Mesenchymal stem cell (in vitro differentiated cells and primary cell): Measurements from ENCODE around the gene ADAP1.
"Not testable (repeated sequence)": the region's sequence is repeated elsewhere in the genome, so short reads cannot be mapped to it uniquely, and the experiment has no call there.

Experiments used
- DNase-seq: peaks from one replicate; pipeline ENCODE4 v3.0.0-alpha.2; 2013
- H2AFZ ChIP-seq: one replicate; pipeline ENCODE4 v1.6.1; 2013; ENCODE audit warnings: low read depth, mild to moderate bottlenecking, control low read depth, inconsistent platforms, low read length, moderate library complexity
- H2AK5ac ChIP-seq: 2 replicates; pipeline ENCODE4 v1.6.1; 2013; ENCODE audit warnings: low read length, moderate library complexity, mild to moderate bottlenecking, inconsistent platforms; ENCODE audit not compliant: severe bottlenecking
- H2BK120ac ChIP-seq: one replicate; pipeline ENCODE4 v1.6.1; 2013; ENCODE audit warnings: low read depth, mild to moderate bottlenecking, inconsistent platforms, low read length, moderate library complexity
- H2BK12ac ChIP-seq, 2 experiments: one replicate each; pipeline ENCODE4 v1.6.1; 2013; ENCODE audit warnings: inconsistent platforms in 2 of 2, low read length in 2 of 2, mild to moderate bottlenecking in 2 of 2, moderate library complexity in 2 of 2, control low read depth in 1 of 2
- H2BK15ac ChIP-seq: one replicate; pipeline ENCODE4 v1.6.1; 2013; ENCODE audit warnings: mild to moderate bottlenecking, low read depth, inconsistent platforms; ENCODE audit not compliant: poor library complexity, severe bottlenecking
- H2BK5ac ChIP-seq: 2 replicates; pipeline ENCODE4 v1.6.1; 2013; ENCODE audit warnings: low read depth, mild to moderate bottlenecking, low read length, control low read depth, inconsistent platforms; ENCODE audit not compliant: poor library complexity, severe bottlenecking
- H3K14ac ChIP-seq, 2 experiments: one replicate each; pipeline ENCODE4 v1.6.1; 2013; ENCODE audit warnings: inconsistent platforms in 2 of 2, low read length in 2 of 2, control low read depth in 1 of 2, mild to moderate bottlenecking in 1 of 2, moderate library complexity in 1 of 2
- H3K18ac ChIP-seq, 2 experiments: one replicate each; pipeline ENCODE4 v1.6.1; 2013; ENCODE audit warnings: inconsistent platforms in 2 of 2, low read length in 2 of 2, control low read depth in 1 of 2, low read depth in 1 of 2, mild to moderate bottlenecking in 1 of 2
- H3K23ac ChIP-seq, 2 experiments: one replicate each; pipeline ENCODE4 v1.6.1; 2013; ENCODE audit warnings: inconsistent platforms in 2 of 2, low read length in 2 of 2, mild to moderate bottlenecking in 2 of 2, moderate library complexity in 2 of 2, control low read depth in 1 of 2
- H3K27ac ChIP-seq: 2 replicates; pipeline ENCODE4 v1.5.1; 2013; ENCODE audit warnings: mild to moderate bottlenecking, moderate library complexity, low read length, control low read depth, inconsistent platforms; ENCODE audit not compliant: poor library complexity, severe bottlenecking
- H3K27me3 ChIP-seq, 2 experiments: 2 replicates each; pipeline versions ENCODE4 v1.6.1 to v1.7.0; 2013; ENCODE audit warnings: low read length in 2 of 2, mild to moderate bottlenecking in 2 of 2, moderate library complexity in 2 of 2, control low read depth in 1 of 2, inconsistent platforms in 1 of 2; ENCODE audit not compliant: control insufficient read depth in 1 of 2, insufficient read depth in 1 of 2
- H3K36me3 ChIP-seq, 2 experiments: 2 replicates each; pipeline versions ENCODE4 v1.6.1 to v1.7.0; 2013; ENCODE audit warnings: low read length in 2 of 2, control low read depth in 1 of 2, inconsistent platforms in 1 of 2, low read depth in 1 of 2, mild to moderate bottlenecking in 1 of 2; ENCODE audit not compliant: insufficient read depth in 2 of 2, control insufficient read depth in 1 of 2
- H3K4ac ChIP-seq, 2 experiments: one replicate each; pipeline ENCODE4 v1.6.1; 2013; ENCODE audit warnings: inconsistent platforms in 2 of 2, low read length in 2 of 2, mild to moderate bottlenecking in 2 of 2, moderate library complexity in 2 of 2, control low read depth in 1 of 2, low read depth in 1 of 2
- H3K4me1 ChIP-seq: 2 replicates; pipeline ENCODE4 v1.6.1; 2013; ENCODE audit warnings: low read depth, low read length, control low read depth; ENCODE audit not compliant: control insufficient read depth, insufficient read depth
- H3K4me2 ChIP-seq: 2 replicates; pipeline ENCODE4 v1.6.1; 2013; ENCODE audit warnings: low read length, mild to moderate bottlenecking, inconsistent platforms; ENCODE audit not compliant: poor library complexity, severe bottlenecking
- H3K4me3 ChIP-seq, 2 experiments: 2 replicates each; pipeline versions ENCODE4 v1.5.1 to v1.7.0; 2013; ENCODE audit warnings: low read length in 2 of 2, mild to moderate bottlenecking in 2 of 2, control low read depth in 1 of 2, low read depth in 1 of 2; ENCODE audit not compliant: insufficient read depth in 1 of 2
- H3K79me1 ChIP-seq: replicated peaks from 2 replicates; pipeline ENCODE4 v1.6.1; 2013; ENCODE audit warnings: mild to moderate bottlenecking, control low read depth, low read length, inconsistent platforms; ENCODE audit not compliant: poor library complexity, severe bottlenecking
- H3K9ac ChIP-seq: 2 replicates; pipeline ENCODE4 v1.7.0; 2013; ENCODE audit warnings: mild to moderate bottlenecking, low read length, moderate library complexity
- H3K9me3 ChIP-seq: 2 replicates; pipeline ENCODE4 v1.7.0; 2013; ENCODE audit warnings: mild to moderate bottlenecking, low read length; ENCODE audit not compliant: control insufficient read depth
- H4K8ac ChIP-seq: one replicate; pipeline ENCODE4 v1.6.1; 2013; ENCODE audit warnings: inconsistent platforms, mild to moderate bottlenecking, low read length, moderate library complexity
- H4K91ac ChIP-seq: one replicate; pipeline ENCODE4 v1.6.1; 2013; ENCODE audit warnings: mild to moderate bottlenecking, low read length, inconsistent platforms
- WGBS: methylation state at CpG from one replicate; pipeline ENCODE4 v1.1.7; 2013; ENCODE audit warnings: mixed read lengths; 5-methylcytosine and 5-hydroxymethylcytosine counted together

Gene ADAP1

DNA sequence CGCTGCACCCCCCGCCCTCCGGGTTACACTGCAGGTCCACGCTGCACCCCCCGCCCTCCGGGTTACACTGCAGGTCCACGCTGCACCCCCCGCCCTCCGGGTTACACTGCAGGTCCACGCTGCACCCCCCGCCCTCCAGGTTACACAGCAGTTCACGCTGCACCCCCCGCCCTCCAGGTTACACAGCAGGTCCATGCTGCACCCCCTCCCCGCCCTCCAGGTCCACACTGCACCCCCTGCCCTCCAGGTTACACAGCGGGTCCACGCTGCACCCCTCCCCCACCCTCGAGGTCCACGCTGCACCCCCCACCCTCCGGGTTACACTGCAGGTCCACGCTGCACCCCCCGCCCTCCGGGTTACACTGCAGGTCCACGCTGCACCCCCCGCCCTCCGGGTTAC, 30.4 kb downstream of the ADAP1 start:
- not testable (repeated sequence) for H3K9me3 ChIP-seq, H2BK120ac ChIP-seq, H2AK5ac ChIP-seq, H3K4me3 ChIP-seq, H4K8ac ChIP-seq, H2AFZ ChIP-seq, H3K14ac ChIP-seq, H3K79me1 ChIP-seq, H3K4me2 ChIP-seq, H3K27ac ChIP-seq, H2BK12ac ChIP-seq, H3K18ac ChIP-seq, H2BK15ac ChIP-seq, DNase-seq, H3K4ac ChIP-seq, H3K9ac ChIP-seq, H2BK5ac ChIP-seq, H3K36me3 ChIP-seq, H3K23ac ChIP-seq, H4K91ac ChIP-seq
- whole genome bisulfite sequencing, result 87% methylated on average over 3 of the region's 25 CpGs
- Histone ChIP-seq H3K27me3 (peaks cover 0 to 27% of the 10 kb centered on the region in 2 experiments), H3K4me1 (peaks cover 31% of the 10 kb centered on the region)

GRCh38 chr7:923108-924041, 31.1 kb downstream of the ADAP1 start:
- 56% methylated on average over 34 of the region's 40 CpGs for WGBS

GRCh38 chr7:922334-923107, 32.0 kb downstream of the ADAP1 start:
- no peak overlapping the region for H3K23ac ChIP-seq
- H4K91ac ChIP-seq, result peak overlapping the region; percentile 83
- H2BK15ac ChIP-seq, result peak overlapping the region; percentile 29
- no peak overlapping the region for H3K14ac ChIP-seq
- H3K4me1 ChIP-seq, result peaks cover 31% of the 10 kb centered on the region
- H3K27me3 ChIP-seq, result peaks cover 12 to 35% of the 10 kb centered on the region in 2 experiments
- no peak overlapping the region for H2AK5ac ChIP-seq
- no peak overlapping the region for H2BK5ac ChIP-seq
- peak overlapping the region; percentile 24 for H2BK120ac ChIP-seq
- H2BK12ac ChIP-seq, result peak overlapping the region in 1 of 2 experiments; percentile 93
- no peak overlapping the region for H3K27ac ChIP-seq
- no peaks in the 10 kb centered on the region for H3K36me3 ChIP-seq
- no peak overlapping the region for H3K4me2 ChIP-seq
- peak overlapping the region; percentile 67 to 93 for H3K18ac ChIP-seq
- WGBS, result 82% methylated on average over 27 of the region's 29 CpGs
- DNase-seq, result no peak
- H3K4ac ChIP-seq, result peak overlapping the region in 1 of 2 experiments; percentile 56
- peak overlapping the region; percentile 31 for H4K8ac ChIP-seq
- H3K9me3 ChIP-seq, result no peaks in the 10 kb centered on the region
- no peaks in the 10 kb centered on the region for H3K79me1 ChIP-seq
- no peak overlapping the region for H3K4me3 ChIP-seq
- H2AFZ ChIP-seq, result peak overlapping the region; percentile 46
- H3K9ac ChIP-seq, result no peak overlapping the region

More at GRCh38 chr7:923108-924041, 31.1 kb downstream of the ADAP1 start:
- DNase-seq, result peak; percentile 80
- Histone ChIP-seq H3K36me3 (no peaks in the 10 kb centered on the region), H3K14ac (peak overlapping the region in 1 of 2 experiments; percentile 2), H2AFZ (peak overlapping the region; percentile 46), H3K4me3 (no peak overlapping the region), H4K91ac (peak overlapping the region; percentile 93), H3K27me3 (peaks cover 3 to 27% of the 10 kb centered on the region in 2 experiments), H3K9me3 (no peaks in the 10 kb centered on the region), H3K9ac (no peak overlapping the region), H2BK120ac (peak overlapping the region; percentile 24), H3K4ac (peak overlapping the region; percentile 35 to 56), H3K18ac (peak overlapping the region; percentile 67 to 93), H3K27ac (no peak overlapping the region), H3K23ac (no peak overlapping the region), H3K4me2 (peak overlapping the region; percentile 1), H2BK5ac (no peak overlapping the region), H2BK12ac (peak overlapping the region in 1 of 2 experiments; percentile 93), H2BK15ac (peak overlapping the region; percentile 92), H3K4me1 (peaks cover 31% of the 10 kb centered on the region), H4K8ac (peak overlapping the region; percentile 29), H3K79me1 (no peaks in the 10 kb centered on the region), H2AK5ac (no peak overlapping the region)
